ENCODE results near the gene CLDN20. TPM values are rescaled to one million over a fixed set of nuclear protein-coding genes. Genes with fewer than 3 reads are reported as not detected.

The CLDN20 gene
- total and polyA plus RNA-seq, 2 of the 8 experiments (the other 6 are each of a cell fraction or from before 2014, with no cell fraction given) = not detected

- TF ChIP-seq POU5F1 (IDR thresholded peaks at IDR 0.05; ENCODE audit: low read depth, low read length) (no peak), RNF2 (IDR thresholded peaks at IDR 0.05; ENCODE audit: borderline replicate concordance, low read depth, low read length, missing control alignments, poor library complexity, severe bottlenecking) (no peak), HDAC6 (IDR thresholded peaks at IDR 0.05; ENCODE audit: low read depth, low read length) (no peak), CREB1 (IDR thresholded peaks at IDR 0.05) (no peak), SP4 (IDR thresholded peaks at IDR 0.05; ENCODE audit: low read length) (no peak), SIRT6 (IDR thresholded peaks at IDR 0.05; ENCODE audit: low read length) (no peak), POLR2A (IDR thresholded peaks at IDR 0.05; ENCODE audit: control extremely low read depth in 1 of 2, low read depth in 2 of 2, low read length in 2 of 2) (no peak)
Observed at GRCh38 chr6:155227046-155227445, 36.8 kb upstream of the CLDN20 start (continued).

Measured in H1 (cell line).